Prostate gland (tissue), 2 donors: ENCODE results near the gene CD1D. TPM values are rescaled to one million over a fixed set of nuclear protein-coding genes. Genes with fewer than 3 reads are reported as not detected.

ENCODE experiments used
- DNase-seq: peaks from one replicate; pipeline ENCODE4 v3.0.0-alpha.2; 2019; ENCODE audit warnings: low spot score
- H3K27ac ChIP-seq, 2 donors: fragments of 200-600 bp; sonication (generic); 2 replicates each; pipeline ENCODE4 v1.5.1; 2017 to 2019
- H3K27me3 ChIP-seq: fragments of 200-600 bp; sonication (generic); replicated peaks from 2 replicates; pipeline ENCODE4 v1.5.1; 2019; ENCODE audit not compliant: insufficient read depth
- H3K36me3 ChIP-seq, 2 donors: fragments of 200-600 bp; sonication (generic); 1 replicate in 1 of 2; 2 replicates in 1 of 2; pipeline versions ENCODE4 v1.5.1 to v1.8.1; 2017 to 2019
- H3K4me1 ChIP-seq: fragments of 200-600 bp; sonication (generic); replicated peaks from 2 replicates; pipeline ENCODE4 v1.5.1; 2019
- H3K4me3 ChIP-seq, 2 donors: fragments of 200-600 bp; sonication (generic); 2 replicates each; pipeline ENCODE4 v1.5.1; 2017 to 2019
- H3K9me3 ChIP-seq: fragments of 200-600 bp; sonication (generic); 2 replicates; pipeline ENCODE4 v1.5.1; 2017
- POLR2A ChIP-seq: fragments of 450-650 bp; IDR thresholded peaks from one replicate; pipeline ENCODE4 v1.6.1; 2016; ENCODE audit warnings: antibody characterized with exemption, mild to moderate bottlenecking
- POLR2AphosphoS5 ChIP-seq: sonication (generic); formaldehyde crosslinking; IDR thresholded peaks from one replicate; pipeline ENCODE4 v1.6.1; 2017; ENCODE audit warnings: antibody characterized with exemption
- WGBS: methylation state at CpG from one replicate; pipeline ENCODE4 v1.1.5; 2018; 5-methylcytosine and 5-hydroxymethylcytosine counted together
- intact Hi-C: fragments of 100-400 bp; cut with DNase I; formaldehyde crosslinking; loops from one replicate; pipeline ENCODE4 v1.14.2; 2022
- total RNA-seq, 2 donors: library from RNA; depleted of rRNA; stranded (reverse); fragments of >200 nt; gene quantifications; one replicate each; pipeline ENCODE4 v1.1.0, GENCODE V29; 2016
- TF ChIP-seq, protein P1 (sequence below), 4 experiments: fragments of 200-600 bp in 2 of 4; fragments of 450-650 bp in 2 of 4; sonication (generic) in 2 of 4; IDR thresholded peaks; 1 replicate in 3 of 4; 2 replicates in 1 of 4; pipeline ENCODE4 v1.5.1; 2016 to 2019; ENCODE audit warnings: antibody characterized with exemption in 4 of 4, mild to moderate bottlenecking in 2 of 4, moderate library complexity in 2 of 4

CD1D gene
- total RNA-seq, 2 donors from 2014 or later: 1.3 to 3.1 TPM

DNA sequence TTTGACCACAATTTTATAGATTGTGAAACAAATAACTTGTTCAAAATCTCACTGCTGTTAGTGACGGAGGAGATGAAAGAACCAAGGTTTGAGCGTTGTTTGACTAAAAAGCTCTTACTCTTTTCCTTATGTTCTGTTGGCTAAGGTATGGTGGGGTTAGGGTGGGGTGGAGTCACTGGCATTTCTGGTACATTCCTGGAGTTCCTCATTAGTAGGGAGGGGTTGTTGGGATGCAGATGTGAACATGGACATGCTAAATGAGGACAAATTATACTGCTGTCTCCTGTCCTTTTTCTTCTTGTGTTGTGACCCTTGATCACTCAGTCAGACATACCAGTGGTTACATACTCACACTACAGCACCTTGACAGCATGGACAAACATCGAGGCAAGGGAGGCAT lies 26.2 kb upstream of the CD1D start:
- Histone ChIP-seq H3K27ac (no peak overlapping the region), H3K4me1 (peaks cover 2% of the 10 kb centered on the region), H3K27me3 (no peaks in the 10 kb centered on the region), H3K36me3 (no peaks in the 10 kb centered on the region), H3K9me3 (no peaks in the 10 kb centered on the region), H3K4me3 (no peak overlapping the region)
- DNase-seq: no peak
- intact Hi-C loops: no loop called here
- no peak for TF ChIP-seq POLR2A
- TF ChIP-seq, protein P1, sequence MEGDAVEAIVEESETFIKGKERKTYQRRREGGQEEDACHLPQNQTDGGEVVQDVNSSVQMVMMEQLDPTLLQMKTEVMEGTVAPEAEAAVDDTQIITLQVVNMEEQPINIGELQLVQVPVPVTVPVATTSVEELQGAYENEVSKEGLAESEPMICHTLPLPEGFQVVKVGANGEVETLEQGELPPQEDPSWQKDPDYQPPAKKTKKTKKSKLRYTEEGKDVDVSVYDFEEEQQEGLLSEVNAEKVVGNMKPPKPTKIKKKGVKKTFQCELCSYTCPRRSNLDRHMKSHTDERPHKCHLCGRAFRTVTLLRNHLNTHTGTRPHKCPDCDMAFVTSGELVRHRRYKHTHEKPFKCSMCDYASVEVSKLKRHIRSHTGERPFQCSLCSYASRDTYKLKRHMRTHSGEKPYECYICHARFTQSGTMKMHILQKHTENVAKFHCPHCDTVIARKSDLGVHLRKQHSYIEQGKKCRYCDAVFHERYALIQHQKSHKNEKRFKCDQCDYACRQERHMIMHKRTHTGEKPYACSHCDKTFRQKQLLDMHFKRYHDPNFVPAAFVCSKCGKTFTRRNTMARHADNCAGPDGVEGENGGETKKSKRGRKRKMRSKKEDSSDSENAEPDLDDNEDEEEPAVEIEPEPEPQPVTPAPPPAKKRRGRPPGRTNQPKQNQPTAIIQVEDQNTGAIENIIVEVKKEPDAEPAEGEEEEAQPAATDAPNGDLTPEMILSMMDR (IDR thresholded peaks at IDR 0.05): no peak
- TF ChIP-seq POLR2AphosphoS5: no peak
- WGBS: 62% methylated on average over 3 of the region's 3 CpGs

DNA sequence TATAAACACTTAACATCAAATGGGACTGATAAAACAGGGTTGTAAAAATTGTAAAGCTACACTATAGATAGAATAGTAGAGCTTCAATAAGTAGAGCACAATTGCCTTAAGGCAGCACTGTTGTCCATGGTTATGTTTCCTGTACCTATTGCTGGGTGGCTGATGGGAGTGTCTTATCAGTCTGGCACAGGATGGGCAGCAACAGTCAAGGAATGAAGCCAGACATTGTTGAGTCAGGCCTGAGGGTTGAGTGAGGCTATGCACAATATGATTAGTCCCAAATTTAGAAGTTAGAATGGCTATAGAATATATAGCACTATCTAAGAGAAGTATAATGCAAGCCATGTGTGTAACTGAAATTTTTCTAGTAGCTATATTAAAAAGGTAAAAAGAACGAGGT lies 25.0 kb upstream of the CD1D start:
- H3K27me3 ChIP-seq: no peaks in the 10 kb centered on the region
- intact Hi-C loops: no loop called here
- no peak overlapping the region for H3K4me3 ChIP-seq
- H3K27ac ChIP-seq: no peak overlapping the region
- TF ChIP-seq, protein P1 (IDR thresholded peaks at IDR 0.05): no peak
- no peak for TF ChIP-seq POLR2A
- TF ChIP-seq POLR2AphosphoS5: no peak
- H3K4me1 ChIP-seq: no peaks in the 10 kb centered on the region
- no peak for DNase-seq
- no peaks in the 10 kb centered on the region for H3K36me3 ChIP-seq
- WGBS: 84% methylated on average over 1 of the region's 1 CpG
- no peaks in the 10 kb centered on the region for H3K9me3 ChIP-seq

DNA sequence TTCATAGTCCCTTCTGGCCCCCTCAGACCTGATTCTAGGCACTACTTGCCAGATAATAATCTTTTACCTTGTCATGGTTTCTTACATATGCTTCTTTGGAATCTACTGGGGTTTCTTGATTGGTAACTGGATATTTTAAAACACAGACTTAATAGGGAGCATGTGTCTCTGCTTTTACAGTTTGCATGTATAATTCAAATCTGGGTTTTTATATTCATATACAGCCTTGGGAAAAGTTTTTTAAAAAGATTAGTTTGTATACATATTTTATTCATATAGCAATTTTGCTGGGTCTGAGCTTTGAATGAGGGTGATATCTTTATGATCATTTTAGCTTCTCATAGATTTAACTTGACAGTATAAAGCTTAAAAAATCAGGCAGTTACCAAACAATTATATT lies 21.1 kb upstream of the CD1D start:
- Histone ChIP-seq H3K36me3 (no peaks in the 10 kb centered on the region), H3K4me3 (no peak overlapping the region), H3K27me3 (no peaks in the 10 kb centered on the region), H3K27ac (no peak overlapping the region), H3K4me1 (no peaks in the 10 kb centered on the region), H3K9me3 (no peaks in the 10 kb centered on the region)
- no peak for DNase-seq
- intact Hi-C loops: no loop called here
- TF ChIP-seq POLR2AphosphoS5: no peak
- TF ChIP-seq, protein P1 (IDR thresholded peaks at IDR 0.05): no peak
- TF ChIP-seq POLR2A: no peak

DNA sequence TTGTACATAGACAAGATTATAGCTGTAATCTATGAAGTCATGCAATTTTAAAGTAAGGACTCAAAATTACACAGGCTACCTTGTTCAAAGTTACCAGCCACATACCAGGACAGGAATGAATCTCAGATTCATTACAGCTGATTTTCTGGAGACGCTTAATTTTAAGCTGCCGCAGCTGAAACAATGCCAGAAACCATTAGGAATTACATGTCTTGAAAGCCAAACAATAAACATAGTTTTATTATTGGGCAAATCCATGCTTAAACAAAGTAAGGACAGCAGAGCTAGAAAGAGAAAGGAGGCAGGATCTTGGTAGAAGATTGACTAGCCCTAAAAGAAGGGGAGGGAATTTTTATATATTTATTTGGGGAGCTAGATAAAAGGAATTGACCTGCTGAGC lies 19.2 kb upstream of the CD1D start:
- Histone ChIP-seq H3K27me3 (no peaks in the 10 kb centered on the region), H3K27ac (no peak overlapping the region), H3K4me1 (no peaks in the 10 kb centered on the region), H3K9me3 (no peaks in the 10 kb centered on the region), H3K36me3 (no peaks in the 10 kb centered on the region), H3K4me3 (no peak overlapping the region)
- no peak for DNase-seq
- 26% methylated on average over 2 of the region's 2 CpGs for WGBS
- intact Hi-C loops: no loop called here
- TF ChIP-seq, protein P1 (IDR thresholded peaks at IDR 0.05): no peak
- TF ChIP-seq POLR2A (no peak), POLR2AphosphoS5 (no peak)

DNA sequence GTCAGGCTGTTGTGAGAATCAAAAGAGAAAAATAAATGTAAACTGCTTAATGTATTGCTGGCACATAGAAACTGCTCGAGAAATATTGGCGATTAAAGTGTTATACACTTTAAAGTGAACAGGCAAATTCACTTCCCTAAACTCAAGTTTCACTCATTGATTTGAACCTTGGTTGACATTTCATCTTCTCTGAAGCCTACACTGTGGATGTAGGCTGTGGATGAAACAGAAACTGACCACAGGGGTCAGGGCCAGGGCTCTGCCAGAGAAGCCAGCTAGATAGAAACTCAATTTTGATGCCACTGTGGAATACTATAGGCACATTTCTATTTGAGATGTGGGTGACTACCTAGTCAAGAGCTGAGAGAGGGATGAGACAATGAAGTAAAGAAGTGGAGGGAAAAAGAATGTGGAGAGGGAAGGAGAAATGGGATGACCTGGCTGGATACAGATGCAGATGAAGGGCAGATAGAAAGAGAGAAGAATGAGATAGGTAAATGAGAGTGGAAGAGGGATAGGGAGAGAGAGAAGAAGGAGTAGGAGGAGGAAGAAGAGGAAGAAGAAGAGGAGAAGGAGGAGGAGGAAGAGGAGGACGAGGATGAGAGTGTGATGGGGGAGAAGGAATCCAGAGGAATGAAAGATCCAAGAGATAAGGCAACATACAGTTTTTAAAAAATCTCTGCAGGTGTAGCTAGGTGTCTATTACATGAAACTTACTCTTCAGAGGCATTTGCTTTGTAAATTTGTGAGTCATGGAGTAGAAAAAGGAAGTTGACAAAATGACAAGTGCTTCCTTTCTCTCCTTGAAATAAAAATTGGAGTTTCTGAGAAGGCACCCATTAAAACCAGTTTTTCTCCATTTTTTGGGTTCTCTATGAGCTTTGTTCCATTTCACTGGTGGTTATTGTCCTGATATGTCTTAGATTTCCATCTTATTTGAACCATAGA lies 17.4 kb upstream of the CD1D start:
- Histone ChIP-seq H3K27me3 (no peaks in the 10 kb centered on the region), H3K4me1 (no peaks in the 10 kb centered on the region), H3K9me3 (no peaks in the 10 kb centered on the region), H3K27ac (no peak overlapping the region), H3K36me3 (no peaks in the 10 kb centered on the region), H3K4me3 (no peak overlapping the region)
- intact Hi-C loops: no loop called here
- TF ChIP-seq POLR2AphosphoS5: no peak
- DNase-seq: no peak
- WGBS: 61% methylated on average over 3 of the region's 3 CpGs
